ENCODE data around the gene SLC22A23.

Gene SLC22A23

DNA sequence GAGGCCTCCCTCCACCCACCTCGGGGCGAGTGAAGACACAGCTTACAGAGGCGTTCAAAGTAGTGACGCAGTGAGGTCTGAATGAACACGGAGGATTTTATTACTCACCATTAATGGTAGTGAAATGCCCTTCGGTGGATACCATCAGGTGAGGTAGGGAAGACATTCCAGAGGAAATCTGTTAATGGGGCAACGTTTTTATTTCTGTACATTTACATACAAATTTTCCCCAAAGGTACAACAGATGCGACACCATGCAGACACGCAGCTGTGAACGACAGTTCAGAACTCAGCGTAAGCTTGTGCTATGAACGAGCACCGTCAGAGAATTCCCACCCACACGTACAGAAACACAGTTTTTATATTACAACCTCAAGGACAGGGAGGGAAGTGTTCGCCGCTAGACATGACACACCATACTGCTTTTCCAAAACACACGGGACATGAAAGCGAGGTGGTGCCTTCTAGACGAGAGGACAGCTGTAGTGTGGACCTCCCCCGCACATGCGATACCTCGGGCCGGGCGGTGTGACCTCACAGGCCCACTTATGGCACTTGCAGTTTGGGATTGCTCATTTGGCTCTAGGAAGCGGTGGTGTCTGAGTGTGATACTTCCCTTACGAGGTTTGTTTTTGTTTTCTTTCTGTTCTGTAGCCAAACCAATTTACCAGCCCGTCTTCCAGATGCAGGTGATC lies 187.4 kb downstream of the SLC22A23 start:
- no peak overlapping the region for H3K4me3 ChIP-seq (ENCODE audit: low read length)
- DNase-seq (ENCODE audit: low read depth) = no peak
- TF ChIP-seq, protein P1, sequence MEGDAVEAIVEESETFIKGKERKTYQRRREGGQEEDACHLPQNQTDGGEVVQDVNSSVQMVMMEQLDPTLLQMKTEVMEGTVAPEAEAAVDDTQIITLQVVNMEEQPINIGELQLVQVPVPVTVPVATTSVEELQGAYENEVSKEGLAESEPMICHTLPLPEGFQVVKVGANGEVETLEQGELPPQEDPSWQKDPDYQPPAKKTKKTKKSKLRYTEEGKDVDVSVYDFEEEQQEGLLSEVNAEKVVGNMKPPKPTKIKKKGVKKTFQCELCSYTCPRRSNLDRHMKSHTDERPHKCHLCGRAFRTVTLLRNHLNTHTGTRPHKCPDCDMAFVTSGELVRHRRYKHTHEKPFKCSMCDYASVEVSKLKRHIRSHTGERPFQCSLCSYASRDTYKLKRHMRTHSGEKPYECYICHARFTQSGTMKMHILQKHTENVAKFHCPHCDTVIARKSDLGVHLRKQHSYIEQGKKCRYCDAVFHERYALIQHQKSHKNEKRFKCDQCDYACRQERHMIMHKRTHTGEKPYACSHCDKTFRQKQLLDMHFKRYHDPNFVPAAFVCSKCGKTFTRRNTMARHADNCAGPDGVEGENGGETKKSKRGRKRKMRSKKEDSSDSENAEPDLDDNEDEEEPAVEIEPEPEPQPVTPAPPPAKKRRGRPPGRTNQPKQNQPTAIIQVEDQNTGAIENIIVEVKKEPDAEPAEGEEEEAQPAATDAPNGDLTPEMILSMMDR (conservative IDR thresholded peaks at IDR 0.05; ENCODE audit: low read length) = no peak

DNA sequence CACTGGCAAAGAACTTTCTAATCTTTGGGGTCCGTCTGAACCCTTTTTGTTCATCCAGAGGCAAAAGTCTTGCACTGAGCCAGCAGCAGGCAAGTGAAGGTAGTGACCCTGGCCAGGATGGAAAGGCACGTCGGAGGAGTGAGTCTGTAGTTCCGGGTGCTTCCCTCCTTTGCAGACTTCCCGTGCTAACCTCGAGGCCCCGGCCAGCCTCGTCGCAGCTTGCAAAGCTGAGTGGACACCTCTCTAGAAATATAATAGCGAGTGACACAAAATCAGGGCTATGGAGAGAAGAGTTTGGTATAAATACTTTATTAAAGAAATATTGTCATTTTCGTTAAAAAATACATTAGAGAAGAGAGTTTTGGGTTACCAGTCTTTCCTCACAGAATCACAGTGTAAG lies 188.2 kb downstream of the SLC22A23 start:
- no peak overlapping the region for H3K4me3 ChIP-seq (ENCODE audit: low read length)
- TF ChIP-seq, protein P1 (conservative IDR thresholded peaks at IDR 0.05; ENCODE audit: low read length) = no peak
- DNase-seq (ENCODE audit: low read depth) = no peak

DNA sequence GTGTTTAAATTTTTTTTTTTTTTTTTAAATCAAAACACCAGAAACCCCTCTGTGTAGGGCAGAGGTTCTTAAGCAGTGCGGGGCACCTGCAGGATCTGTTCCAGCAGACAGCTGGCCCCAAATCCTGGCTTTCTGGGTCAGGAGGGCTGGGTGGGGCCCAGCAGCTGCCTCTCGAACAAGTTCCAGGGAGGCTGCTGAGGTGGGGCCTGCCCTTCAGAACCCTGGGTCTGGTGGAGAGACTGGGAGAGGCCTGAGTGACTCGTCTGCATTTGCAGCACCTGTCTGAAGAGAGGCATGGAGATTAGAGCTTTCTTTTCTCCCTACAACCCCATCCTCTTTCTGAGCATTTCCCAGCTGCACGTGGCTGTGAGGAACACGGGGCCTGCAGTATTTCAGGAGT lies 189.7 kb downstream of the SLC22A23 start:
- DNase-seq (ENCODE audit: low read depth) = no peak
- TF ChIP-seq, protein P1 (conservative IDR thresholded peaks at IDR 0.05; ENCODE audit: low read length) = no peak
- H3K4me3 ChIP-seq (ENCODE audit: low read length) = no peak overlapping the region

DNA sequence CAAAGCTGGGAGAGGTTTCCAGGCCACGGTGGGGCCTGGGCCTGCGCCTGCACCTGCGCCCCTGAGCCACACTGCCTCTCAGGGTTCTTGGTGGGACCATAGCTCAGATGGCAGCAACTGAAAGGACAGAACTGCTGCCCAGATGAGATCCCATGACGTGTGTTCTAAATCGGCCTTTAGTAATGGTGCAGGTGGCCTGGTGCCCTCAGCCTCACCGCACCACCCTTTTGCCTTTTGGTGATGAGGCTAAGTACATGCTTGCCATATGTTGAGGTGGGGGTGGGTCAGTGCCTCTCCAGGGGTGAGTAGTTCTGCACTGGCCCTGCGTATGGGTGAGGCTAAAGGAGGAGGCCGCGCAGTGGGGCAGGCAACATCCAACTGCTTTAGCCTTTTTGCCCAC lies 190.7 kb downstream of the SLC22A23 start:
- H3K4me3 ChIP-seq (ENCODE audit: low read length) = no peak overlapping the region
- DNase-seq (ENCODE audit: low read depth) = no peak
- TF ChIP-seq, protein P1 (conservative IDR thresholded peaks at IDR 0.05; ENCODE audit: low read length) = no peak

DNA sequence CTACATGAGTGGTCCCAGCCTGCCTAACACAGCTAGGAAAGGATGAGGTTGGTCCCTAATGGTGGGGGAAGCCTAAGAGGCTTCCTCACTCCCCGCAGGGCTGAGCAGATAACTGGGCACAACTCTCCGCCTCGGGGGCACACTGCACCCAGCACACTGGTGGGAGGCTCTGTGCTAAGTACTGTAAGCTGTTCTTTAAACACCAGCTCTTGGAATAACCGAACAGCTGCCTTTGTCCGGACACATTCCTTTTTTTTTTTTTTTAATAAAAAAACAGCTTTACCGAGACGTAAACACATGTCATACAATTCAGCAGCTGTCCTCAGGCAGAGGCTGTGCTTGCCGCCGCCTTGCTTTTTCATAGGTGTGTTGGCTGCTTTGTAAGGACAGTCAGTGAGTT lies 191.2 kb downstream of the SLC22A23 start:
- DNase-seq (ENCODE audit: low read depth) = no peak
- H3K4me3 ChIP-seq (ENCODE audit: low read length) = no peak overlapping the region
- TF ChIP-seq, protein P1 (conservative IDR thresholded peaks at IDR 0.05; ENCODE audit: low read length) = no peak

DNA sequence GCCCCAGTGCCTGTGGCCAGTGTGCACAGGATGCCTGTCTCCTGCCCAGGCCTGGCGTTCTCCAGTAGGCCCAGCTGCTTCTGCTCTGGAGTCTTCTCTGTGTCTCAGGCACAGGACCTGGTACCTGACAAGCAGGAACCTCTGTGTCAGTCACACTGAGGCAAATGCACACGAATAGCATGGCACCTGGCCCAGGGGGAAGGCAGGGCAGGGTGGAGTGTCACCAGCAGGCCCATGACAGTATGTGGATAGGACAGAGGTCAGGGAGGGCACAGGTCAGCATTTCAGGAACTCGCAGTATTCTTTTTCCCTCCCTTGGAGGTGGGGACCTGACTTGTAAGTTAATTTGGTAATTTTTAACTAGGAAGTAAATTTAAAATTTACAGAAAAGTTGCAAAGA lies 192.5 kb downstream of the SLC22A23 start:
- TF ChIP-seq, protein P1 (conservative IDR thresholded peaks at IDR 0.05; ENCODE audit: low read length) = no peak
- DNase-seq (ENCODE audit: low read depth) = no peak
- no peak overlapping the region for H3K4me3 ChIP-seq (ENCODE audit: low read length)

DNA sequence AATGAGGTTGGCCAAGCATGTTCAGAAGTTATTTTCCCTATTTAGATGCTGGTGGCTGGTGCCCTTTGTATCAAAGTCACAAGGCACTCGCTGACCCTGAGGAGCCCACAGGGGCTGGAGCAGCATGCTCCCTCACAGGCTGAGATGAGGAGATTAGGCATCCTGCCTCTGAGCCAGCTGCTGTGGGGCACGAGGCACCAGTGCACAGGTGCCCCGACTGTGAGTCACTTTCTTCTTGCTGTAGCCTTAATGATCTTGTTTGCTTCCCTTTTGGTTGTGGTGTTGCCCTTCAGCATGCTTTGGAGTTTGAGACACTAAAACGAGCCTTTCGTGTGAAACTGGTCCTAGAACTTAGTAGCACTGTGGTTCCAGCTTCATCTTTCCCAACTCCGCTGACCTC lies 193.8 kb downstream of the SLC22A23 start:
- no peak overlapping the region for H3K4me3 ChIP-seq (ENCODE audit: low read length)
- TF ChIP-seq, protein P1 (conservative IDR thresholded peaks at IDR 0.05; ENCODE audit: low read length) = no peak
- DNase-seq (ENCODE audit: low read depth) = no peak
